Osteoblast (primary cell): ENCODE data around the gene KLHL2. TPM values are rescaled to one million over a fixed set of nuclear protein-coding genes. Genes with fewer than 3 reads are reported as not detected.
"Not testable (repeated sequence)": the region's sequence is repeated elsewhere in the genome, so short reads cannot be mapped to it uniquely, and the experiment has no call there.

Experiments
- DNase-seq: peaks from one replicate; pipeline ENCODE4 v3.0.0; 2011; ENCODE audit warnings: low spot score, mixed read lengths; ENCODE audit not compliant: insufficient read length; ENCODE audit errors: missing footprints
- H2AFZ ChIP-seq: 2 replicates; pipeline ENCODE4 v1.6.0; 2011; ENCODE audit warnings: mild to moderate bottlenecking, low read length
- H3K27ac ChIP-seq: 2 replicates; pipeline ENCODE4 v1.5.1; 2011; ENCODE audit warnings: mild to moderate bottlenecking, low read depth, low read length, moderate library complexity
- H3K27me3 ChIP-seq: 2 replicates; pipeline ENCODE4 v1.6.0; 2012; ENCODE audit warnings: mild to moderate bottlenecking, control low read depth, inconsistent platforms, low read length, moderate library complexity; ENCODE audit not compliant: insufficient read depth
- H3K36me3 ChIP-seq: 2 replicates; pipeline ENCODE4 v1.5.1; 2011; ENCODE audit warnings: mild to moderate bottlenecking, low read length, control low read depth, moderate library complexity; ENCODE audit not compliant: insufficient read depth
- H3K4me1 ChIP-seq: 2 replicates; pipeline ENCODE4 v1.5.1; 2011; ENCODE audit warnings: mild to moderate bottlenecking, low read length, control low read depth, moderate library complexity; ENCODE audit not compliant: insufficient read depth
- H3K4me2 ChIP-seq: 2 replicates; pipeline ENCODE4 v1.6.0; 2011; ENCODE audit warnings: mild to moderate bottlenecking, low read length; ENCODE audit not compliant: insufficient read depth
- H3K4me3 ChIP-seq: fragments of 200-600 bp; sonication (generic); 3 replicates; pipeline ENCODE4 v1.5.1; 2012; ENCODE audit warnings: mild to moderate bottlenecking, low read length, inconsistent platforms; ENCODE audit not compliant: insufficient read depth
- H3K79me2 ChIP-seq: 2 replicates; pipeline ENCODE4 v1.6.0; 2012; ENCODE audit warnings: mild to moderate bottlenecking, low read length, control low read depth, inconsistent platforms; ENCODE audit not compliant: insufficient read depth
- H3K9me3 ChIP-seq: 2 replicates; pipeline ENCODE4 v1.5.1; 2011; ENCODE audit warnings: low read depth, low read length, control low read depth
- H4K20me1 ChIP-seq: 2 replicates; pipeline ENCODE4 v1.6.0; 2012; ENCODE audit warnings: mild to moderate bottlenecking, low read length, control low read depth; ENCODE audit not compliant: insufficient read depth
- CTCF ChIP-seq: IDR thresholded peaks from 2 replicates; pipeline ENCODE4 v1.5.1; 2011; ENCODE audit warnings: mild to moderate bottlenecking, low read depth, low read length, moderate library complexity; ENCODE audit errors: extremely low read depth
- total RNA-seq: library from RNA; depleted of rRNA; stranded (reverse); fragments of >200 nt; gene quantifications from 2 replicates; pipeline ENCODE4 v1.2.3, GENCODE V29; 2012

The KLHL2 gene
- total RNA-seq, 1 donor: 13.4 TPM

GRCh38 chr4:165332502-165332901 lies 125.1 kb downstream of the KLHL2 start:
- TF ChIP-seq CTCF: no peak
- H4K20me1 ChIP-seq: peaks cover 10% of the 10 kb centered on the region

DNA sequence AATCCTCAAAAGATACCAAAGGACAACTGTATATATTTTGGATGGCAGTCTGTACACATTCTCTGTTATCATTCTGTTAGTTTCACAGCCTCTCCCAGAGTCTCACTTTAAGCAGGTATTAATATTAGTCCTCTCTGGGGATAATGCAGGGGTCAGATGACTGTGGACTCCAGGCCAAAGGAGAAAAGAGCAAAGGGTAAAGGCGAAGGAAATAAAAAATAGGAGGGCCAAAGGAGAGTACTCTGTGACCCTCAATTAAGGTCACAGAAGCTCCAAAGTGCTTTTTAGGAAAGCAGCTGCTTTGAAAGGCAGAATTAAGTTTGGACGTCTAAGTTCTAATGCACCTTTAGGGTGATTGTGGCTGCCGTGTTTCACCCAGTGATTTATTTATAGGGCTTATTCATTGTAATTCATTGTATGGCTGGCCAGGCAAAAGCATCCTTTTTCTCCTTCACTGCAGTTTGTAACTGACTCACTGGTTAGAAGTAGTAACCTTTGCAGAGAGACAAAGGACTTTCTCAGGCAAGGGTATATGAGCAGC lies 127.9 kb downstream of the KLHL2 start:
- H2AFZ ChIP-seq: no peak overlapping the region
- no peak overlapping the region for H3K27ac ChIP-seq
- no peak overlapping the region for H3K4me3 ChIP-seq
- H3K4me1 ChIP-seq: no peaks in the 10 kb centered on the region
- no peak overlapping the region for H3K4me2 ChIP-seq
- H4K20me1 ChIP-seq: peaks cover 9% of the 10 kb centered on the region
- DNase-seq: no peak
- H3K9me3 ChIP-seq: no peaks in the 10 kb centered on the region
- no peaks in the 10 kb centered on the region for H3K27me3 ChIP-seq
- H3K79me2 ChIP-seq: peaks cover 71% of the 10 kb centered on the region
- TF ChIP-seq CTCF: no peak
- peaks cover 18% of the 10 kb centered on the region for H3K36me3 ChIP-seq

More at GRCh38 chr4:165332502-165332901, 125.1 kb downstream of the KLHL2 start:
- no peak overlapping the region for H3K27ac ChIP-seq
- no peaks in the 10 kb centered on the region for H3K27me3 ChIP-seq
- H2AFZ ChIP-seq: no peak overlapping the region
- no peak overlapping the region for H3K4me2 ChIP-seq
- no peak for DNase-seq
- H3K79me2 ChIP-seq: peaks cover 96% of the 10 kb centered on the region
- no peak overlapping the region for H3K4me3 ChIP-seq
- H3K36me3 ChIP-seq: peaks cover 6% of the 10 kb centered on the region
- H3K4me1 ChIP-seq: peaks cover 11% of the 10 kb centered on the region
- H3K9me3 ChIP-seq: no peaks in the 10 kb centered on the region

DNA sequence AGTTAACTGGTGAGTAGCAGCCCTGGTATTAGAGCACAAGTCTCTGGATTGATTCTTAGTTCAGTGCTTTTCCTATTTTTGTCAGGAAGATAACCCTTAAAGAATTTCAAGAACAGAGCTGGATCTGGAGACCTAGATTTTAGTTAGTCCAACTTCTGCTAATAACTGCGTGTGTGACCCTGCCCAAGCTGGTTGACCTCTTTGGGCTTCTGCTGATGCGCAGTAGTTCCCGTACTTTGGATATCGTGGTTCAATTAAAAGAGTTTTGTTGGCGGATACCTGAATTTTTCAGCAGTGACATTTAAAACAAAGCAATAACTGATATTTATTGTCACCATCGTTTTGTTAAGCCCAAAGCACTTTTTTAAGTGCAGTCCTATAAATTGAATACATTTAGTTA lies 129.4 kb downstream of the KLHL2 start:
- Histone ChIP-seq H3K36me3 (peaks cover 26% of the 10 kb centered on the region), H3K79me2 (peaks cover 56% of the 10 kb centered on the region), H3K27me3 (no peaks in the 10 kb centered on the region), H4K20me1 (peaks cover 6% of the 10 kb centered on the region), H3K27ac (no peak overlapping the region), H3K9me3 (no peaks in the 10 kb centered on the region), H3K4me1 (no peaks in the 10 kb centered on the region), H3K4me2 (no peak overlapping the region), H3K4me3 (no peak overlapping the region), H2AFZ (no peak overlapping the region)
- DNase-seq: no peak
- no peak for TF ChIP-seq CTCF

DNA sequence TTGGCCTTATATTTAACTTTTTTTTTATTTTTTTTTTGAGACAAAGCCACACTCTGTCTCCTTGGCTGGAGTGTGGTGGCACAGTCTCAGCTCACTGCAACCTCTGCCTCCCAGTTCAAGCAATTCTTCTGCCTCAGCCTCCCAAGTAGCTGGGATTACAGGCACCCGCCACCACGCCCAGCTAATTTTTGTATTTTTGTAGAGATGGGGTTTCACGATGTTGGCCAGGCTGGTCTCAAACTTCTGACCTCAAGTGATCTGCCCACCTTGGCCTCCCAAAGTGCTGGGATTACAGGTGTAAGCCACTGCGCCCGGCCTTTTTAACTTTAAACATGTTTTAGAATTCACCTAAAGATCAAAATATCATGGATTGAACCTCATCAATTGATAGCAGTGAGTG lies 135.0 kb downstream of the KLHL2 start:
- not testable (repeated sequence) for H3K4me1 ChIP-seq, H2AFZ ChIP-seq, H3K4me2 ChIP-seq, H3K27me3 ChIP-seq, H3K27ac ChIP-seq, H3K9me3 ChIP-seq, H4K20me1 ChIP-seq, DNase-seq, H3K4me3 ChIP-seq, H3K79me2 ChIP-seq
- H3K36me3 ChIP-seq: peaks cover 25% of the 10 kb centered on the region
